NCI-H510A (cell line): Measurements from ENCODE around the gene KCNB1.

Experiments used
- DNase-seq: peaks from one replicate; lab custom pipeline; 2025; lab: John Stamatoyannopoulos, UW

The KCNB1 gene

DNA sequence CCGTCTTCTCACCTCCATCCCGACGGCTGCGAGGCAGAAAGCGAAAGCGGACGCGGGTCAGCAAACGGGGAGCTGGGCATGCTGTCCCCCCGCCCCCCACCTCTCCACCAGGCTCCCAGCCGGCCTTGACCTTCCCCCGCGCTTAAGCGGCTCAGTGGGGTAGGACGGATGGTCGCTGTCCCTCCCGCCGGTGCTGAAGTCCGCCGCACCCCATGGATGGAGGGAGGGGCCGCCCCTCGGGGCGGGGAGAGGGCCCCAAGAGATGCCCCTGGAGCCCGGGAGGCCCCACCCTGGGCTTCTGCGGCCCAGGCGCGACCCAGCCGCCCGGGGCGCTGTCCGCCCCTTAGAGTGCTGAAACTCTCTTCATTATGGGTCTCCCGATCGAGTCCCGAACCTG lies at the start of gene KCNB1:
Gene KCNB1 (minus strand): TSS at position 48 of the 397 bp plus-strand sequence. CDS start 188 bp downstream, outside the sequence.
- no peak for DNase-seq

DNA sequence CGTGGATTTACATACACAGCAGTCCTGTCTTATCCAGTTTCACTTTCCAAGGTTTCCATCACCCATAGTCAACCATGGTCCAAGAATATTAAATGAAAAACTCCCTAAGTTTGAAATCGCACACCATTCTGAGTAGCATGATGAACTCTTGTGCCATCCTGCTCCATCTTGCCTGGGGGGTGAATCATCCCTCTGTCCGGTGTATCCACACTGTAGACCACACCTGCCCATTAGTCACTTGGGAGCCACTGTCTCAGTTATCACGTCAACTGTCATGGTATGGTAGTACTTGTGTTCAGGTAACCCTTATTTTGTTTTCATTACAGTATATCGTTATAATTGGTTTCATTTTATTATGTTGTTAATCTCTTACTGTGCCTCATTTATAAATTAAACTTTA lies 47.0 kb upstream of the KCNB1 start:
- no peak for DNase-seq

DNA sequence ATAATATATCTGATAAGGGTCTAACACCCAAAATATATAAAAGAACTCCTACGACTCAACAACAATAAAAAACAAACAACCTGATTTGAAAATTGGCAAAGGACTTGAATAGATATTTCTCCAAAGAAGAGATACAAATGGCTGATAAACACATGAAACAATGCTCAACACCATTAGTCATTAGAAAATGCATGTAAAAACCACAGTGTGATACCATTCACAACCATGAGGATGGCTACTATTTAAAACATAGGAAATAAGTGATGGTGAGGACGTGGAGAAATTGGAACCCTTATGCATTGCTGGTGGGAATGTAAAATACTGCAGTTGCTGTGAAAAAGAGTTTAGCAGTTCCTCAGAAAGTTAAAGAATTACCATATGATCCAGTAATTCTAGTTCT lies 44.1 kb upstream of the KCNB1 start:
- no peak for DNase-seq

DNA sequence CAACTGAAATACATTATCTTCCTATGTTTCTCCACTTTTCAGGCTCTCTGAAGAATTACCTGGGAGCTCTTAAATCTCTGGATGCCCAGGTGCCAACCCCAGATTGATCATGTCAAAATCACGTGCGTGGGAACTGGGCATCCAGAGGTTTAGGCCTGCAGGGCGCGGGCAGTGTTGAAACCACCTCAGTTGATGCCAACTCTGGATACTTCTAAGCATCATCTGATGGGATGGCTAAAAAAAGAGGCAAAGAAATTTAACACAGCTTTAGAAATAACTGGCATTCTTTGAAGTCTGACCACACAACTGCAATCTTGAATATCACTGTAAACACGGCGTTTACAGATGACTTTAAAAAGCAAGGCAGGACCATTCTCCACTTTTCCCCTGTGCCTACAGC lies 43.6 kb upstream of the KCNB1 start:
- no peak for DNase-seq

DNA sequence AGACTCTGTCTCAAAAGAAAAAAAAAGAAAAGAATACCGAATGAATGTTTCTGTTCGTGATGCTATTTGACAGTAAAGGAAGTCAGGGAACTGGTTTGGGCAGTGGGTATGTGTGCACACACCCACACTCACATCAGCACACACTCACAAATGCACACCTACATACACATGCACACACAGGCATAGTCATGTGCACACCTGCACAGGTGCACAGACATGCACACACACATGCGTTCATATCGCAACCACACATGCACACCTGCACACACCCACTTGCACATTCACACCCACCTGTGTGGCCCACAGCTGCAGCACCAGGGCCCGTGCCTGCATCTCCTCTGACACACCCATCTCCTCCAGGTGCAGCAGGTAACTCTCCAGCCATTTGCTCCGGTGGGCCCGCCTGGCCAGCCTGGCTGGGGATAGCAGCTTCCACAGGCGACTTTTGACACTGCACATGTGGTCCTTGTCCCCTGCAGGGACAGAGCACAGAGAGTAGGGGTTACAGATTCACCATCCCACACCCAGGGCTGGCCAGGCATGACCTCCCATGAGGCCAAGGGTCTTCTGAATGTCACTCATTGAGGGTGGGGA lies 41.4 kb upstream of the KCNB1 start:
- no peak for DNase-seq

DNA sequence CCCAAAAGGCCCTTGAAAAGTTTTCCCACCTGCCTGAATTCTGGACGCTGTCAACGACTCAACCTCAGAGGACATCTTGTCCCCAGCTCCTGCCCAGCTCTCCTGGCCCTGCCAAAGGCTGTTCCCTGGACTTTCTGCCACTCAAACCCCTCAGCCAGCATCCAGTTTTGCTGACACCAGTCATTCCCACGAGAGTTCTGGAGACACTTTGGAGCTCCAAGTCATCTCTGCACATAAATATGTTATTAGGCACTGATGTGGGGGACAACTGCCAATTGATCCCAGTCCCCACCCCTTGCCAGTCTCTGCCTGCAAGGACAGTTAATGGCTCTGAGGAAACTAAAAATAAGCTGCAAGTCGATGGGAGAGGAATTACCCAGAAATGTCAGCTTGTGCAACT lies 38.9 kb upstream of the KCNB1 start:
- no peak for DNase-seq

DNA sequence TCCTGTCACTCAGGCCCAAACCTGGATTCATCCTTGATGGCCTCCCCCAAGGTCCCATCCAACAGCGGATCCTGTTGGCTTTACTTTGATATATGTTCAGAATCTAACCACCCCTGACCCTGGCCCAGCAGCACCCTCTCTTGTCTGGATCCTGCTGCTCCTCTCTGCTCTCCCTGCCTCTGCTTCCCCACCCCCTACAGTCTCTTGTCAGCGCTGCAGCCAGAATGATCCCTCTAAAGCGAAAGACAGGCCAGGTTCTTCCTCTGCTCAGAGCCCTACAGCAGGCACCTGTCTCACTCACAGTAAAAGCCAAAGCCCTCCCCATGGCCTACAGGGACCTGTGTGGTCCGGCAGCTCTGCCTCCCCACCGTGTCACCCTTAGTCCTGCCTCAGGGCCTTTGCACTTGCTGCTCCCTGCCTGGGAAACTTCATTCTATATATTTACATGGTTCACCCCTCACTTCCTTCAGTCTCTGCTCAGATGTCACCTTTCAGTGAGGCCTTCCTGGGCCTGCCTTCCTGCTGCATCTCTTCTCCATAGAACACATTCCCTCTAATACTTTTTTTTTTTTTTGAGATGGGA lies 37.4 kb upstream of the KCNB1 start:
- no peak for DNase-seq

DNA sequence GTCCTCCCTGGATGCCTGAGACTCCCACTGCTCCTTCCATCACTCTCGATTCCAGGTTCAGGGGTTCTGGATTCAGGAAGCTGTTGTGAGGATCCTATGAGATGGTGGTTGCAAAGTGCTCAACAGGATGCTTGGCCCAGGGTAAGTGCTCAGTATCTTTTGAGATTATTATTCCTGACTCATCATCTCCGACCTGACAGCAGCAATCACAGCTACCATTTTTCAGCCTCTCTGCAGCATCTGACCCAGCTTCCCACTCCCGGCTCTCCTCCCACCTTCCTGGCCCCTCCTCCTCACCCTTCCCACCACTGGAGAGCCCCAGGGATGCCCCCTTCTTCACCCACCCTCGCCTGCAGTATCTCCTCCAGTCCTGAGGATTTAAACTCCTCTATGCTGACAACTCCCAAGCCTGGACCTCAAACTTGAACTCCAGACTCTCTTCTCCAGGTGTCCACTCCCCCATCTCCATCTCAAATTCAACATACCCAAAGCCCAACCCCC lies 36.8 kb upstream of the KCNB1 start:
- DNase-seq: no peak

DNA sequence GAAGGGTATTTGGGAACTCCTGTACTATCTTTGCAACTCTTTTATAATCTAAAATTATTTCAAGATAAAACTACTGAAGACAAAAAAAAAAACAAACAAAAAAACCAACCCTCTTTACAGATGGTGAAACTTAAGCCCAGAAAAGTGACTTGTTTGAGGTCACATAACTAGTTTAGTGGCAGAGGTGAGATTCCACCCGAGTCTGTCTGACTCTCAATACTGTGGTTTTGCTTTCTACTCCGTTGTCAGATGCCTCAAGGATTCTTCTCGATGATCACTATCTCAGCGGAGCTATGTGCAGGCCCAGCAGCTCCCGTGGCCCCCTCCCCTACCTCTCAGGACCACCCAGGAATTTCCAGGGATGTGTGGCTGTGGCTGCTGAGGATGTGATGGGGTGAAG lies 36.1 kb upstream of the KCNB1 start:
- DNase-seq: no peak

DNA sequence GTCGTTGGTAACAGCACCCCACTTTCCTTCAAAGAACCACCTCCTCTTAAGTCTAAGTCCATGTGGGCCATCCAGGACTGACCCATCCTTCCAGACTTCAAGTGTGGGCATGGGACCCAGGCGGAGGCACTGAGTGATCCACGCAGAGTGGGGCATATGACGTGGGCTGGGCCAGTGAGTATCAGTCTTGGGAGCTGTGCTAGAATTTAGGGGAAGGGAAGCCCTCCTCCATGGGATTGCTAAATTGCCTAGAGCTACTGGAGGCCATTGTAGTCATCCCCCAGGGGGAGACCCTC lies 35.3 kb upstream of the KCNB1 start:
- no peak for DNase-seq

DNA sequence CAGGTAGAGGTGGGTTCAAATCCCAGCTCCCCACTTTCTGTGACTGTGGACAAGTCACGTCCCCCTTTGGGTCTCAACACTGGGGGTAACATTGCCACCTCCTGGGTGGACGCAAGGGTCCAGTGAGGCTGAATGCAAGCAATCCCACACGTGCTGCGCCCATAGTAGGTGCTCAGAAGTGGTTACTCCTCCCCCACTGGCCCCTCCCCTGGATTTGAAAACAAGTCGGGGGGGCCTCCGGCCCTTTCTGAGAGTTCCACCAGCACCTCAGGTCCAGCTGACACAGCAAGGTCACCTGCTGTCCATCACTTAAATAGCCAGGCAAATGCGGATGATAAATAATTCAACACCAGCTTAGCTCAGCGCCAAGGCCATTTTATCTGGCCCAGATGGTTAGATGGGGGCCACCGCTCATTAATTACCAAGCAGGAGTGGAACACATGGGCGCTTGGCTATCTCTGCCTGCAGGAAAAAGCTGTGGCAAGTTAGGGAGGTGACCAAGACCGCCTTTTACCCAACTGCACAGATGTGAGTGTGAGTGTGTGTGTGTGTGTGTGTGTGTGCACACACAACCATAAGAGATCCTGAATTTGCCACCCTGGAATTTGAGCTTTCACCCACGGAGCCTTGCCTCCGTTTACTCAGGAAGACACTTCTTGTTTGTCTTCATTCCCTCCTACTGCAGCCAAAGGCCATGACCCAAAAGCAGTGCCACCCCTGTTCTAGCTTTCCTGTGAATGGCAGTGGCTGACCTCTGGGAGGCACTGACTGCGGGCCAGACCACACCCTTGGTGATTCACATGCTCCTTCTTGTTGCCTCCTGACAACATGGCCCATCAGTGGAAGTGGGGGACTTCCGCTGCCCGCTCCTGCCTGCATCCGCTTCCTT lies 34.7 kb upstream of the KCNB1 start:
- no peak for DNase-seq

DNA sequence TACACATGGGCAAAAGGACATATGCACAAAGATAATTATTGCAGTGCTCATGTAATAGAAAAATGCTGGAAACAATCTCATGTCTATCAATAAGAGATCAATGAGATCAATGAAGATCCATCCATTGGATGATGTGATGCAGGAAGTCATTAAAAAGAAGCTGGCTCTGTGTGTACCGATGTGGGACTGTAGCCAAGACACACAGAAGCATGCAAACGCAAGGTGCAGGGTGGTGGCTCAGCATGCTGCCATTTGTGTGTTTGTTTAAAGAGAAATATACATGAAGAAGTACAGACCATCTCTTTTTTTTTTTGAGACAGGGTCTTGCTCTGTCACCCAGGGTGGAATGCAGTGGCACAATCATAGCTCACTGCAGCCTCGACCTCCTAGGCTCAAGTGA lies 33.1 kb upstream of the KCNB1 start:
- no peak for DNase-seq

DNA sequence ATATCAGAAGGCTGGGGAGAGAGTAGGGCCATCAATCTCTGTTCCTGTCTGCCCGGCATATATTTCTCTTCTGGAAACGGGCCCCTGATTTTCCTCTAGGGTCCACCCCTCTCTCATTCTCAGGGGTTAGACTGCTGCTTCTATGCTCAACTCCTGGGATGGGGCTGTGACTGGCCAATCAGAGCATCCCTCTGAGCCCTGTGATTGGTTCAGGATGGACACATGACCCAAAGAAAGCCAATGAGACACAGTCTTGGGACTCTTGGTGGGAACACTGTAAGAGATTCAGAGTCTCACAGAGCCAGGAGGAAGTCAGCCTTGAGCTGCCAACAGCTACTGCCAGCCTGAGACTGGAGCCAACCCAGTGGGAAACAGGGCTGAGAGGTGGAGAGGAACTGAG lies 31.0 kb upstream of the KCNB1 start:
- no peak for DNase-seq

DNA sequence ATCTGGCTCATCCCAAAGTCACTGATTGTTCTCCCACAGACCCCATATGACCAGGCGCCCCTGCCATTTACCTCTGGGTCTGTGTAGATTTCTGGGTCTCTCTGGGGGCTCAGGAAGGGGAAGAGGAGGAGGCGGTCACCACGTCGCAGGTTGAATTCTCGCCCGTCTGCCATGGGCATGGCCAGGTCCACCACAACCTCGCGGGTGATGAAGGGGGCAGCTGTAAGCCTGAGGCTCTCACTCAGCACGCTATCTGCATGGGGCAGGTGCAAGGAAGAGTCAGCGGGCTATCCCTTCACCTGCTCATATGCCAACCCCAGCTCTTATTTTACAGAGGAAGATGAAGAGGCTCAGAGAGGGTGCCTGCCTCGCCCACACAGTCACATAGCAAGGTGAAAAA lies 30.5 kb upstream of the KCNB1 start:
- no peak for DNase-seq

DNA sequence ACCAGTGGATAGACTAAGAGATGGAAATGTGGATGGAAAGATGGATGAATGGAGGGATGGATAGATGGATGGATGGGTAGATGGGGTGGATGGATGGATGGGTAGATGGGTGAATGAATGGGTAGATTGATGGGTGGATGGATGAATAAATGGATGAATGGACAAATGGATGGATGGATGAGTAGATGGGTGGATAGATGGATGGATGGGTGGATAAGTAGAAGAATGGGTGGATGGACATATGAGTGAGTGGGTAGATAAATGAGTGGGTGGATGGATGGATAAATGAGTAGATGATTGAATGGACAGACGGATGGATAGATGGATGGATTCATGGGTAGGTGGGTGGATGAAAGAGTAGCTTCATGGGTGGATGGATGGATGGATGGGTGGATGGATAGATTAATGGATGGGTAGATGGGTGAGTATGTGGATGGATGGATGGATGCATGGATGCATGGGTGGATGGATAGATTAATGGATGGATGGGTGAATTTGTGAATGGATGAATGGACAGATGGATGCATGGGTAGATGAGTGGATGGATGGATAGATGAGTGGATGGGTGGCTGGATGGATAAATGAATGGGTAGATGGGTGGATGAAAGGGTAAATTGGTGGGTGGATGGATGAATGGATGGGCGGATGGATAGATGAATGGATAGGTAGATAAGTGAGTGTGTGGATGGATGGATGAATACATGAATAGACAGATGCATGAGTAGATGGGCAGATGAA lies 29.5 kb upstream of the KCNB1 start:
- no peak for DNase-seq

DNA sequence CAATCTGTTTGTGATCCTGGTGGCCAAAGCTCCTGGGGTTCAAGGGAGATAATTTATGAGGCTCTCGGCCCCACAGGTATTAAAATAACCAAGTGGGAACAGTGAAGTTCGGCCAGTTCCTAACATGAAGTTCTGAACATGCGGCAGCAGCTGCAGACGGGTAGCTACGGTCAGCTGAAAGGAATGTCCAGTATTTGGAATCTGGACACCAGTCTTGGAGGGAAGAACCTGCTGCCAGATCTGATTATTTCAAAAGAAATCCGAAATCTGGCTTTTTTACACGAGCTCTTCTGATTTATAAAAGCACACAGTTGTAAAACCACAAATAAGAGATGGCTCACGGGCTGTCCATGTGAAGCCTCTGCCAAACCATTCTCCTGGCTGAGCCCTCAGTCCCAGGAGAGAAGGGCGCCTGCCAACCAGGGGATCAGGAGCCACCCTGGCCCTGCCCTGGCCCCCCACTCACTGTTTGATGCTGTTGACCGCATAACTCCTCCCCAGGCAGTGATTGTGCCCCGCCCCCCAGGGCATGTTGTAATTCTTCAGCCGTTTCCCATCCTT lies 28.2 kb upstream of the KCNB1 start:
- no peak for DNase-seq

DNA sequence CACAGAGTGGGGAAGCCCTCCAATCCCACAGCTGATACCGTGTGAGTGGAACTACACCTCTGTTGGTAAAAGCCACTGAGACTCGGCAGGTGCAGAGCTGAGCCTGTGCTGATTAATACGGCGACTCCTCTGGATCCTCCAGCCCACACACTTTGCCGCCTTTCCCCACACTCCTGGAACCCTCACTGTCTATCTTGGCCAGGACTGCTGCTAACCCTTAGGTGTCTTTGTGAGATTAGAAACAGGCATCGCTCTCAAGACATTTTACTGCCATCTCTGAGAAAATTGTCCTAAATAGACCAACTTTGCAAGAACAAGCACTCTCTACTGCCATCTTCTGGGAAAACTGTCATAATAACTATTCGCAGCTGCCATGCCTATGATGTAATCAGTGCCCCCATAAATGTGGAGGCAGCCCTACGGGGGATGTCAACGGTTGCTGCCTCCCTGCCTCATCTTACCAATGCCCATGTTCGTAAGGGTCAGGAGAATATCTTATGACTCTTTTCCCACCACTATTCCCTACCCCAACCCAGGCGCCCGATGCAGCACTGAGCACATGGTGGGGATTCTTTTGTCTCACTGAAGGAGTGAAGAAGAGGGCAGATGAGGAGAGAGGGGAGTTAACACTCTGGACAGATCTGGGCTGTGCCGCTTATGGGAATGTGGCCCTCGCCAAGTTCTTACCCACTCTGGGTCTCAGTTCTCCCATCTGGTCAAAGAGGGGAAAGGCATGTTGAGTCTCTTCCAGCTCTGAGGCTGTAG lies 26.1 kb upstream of the KCNB1 start:
- no peak for DNase-seq

DNA sequence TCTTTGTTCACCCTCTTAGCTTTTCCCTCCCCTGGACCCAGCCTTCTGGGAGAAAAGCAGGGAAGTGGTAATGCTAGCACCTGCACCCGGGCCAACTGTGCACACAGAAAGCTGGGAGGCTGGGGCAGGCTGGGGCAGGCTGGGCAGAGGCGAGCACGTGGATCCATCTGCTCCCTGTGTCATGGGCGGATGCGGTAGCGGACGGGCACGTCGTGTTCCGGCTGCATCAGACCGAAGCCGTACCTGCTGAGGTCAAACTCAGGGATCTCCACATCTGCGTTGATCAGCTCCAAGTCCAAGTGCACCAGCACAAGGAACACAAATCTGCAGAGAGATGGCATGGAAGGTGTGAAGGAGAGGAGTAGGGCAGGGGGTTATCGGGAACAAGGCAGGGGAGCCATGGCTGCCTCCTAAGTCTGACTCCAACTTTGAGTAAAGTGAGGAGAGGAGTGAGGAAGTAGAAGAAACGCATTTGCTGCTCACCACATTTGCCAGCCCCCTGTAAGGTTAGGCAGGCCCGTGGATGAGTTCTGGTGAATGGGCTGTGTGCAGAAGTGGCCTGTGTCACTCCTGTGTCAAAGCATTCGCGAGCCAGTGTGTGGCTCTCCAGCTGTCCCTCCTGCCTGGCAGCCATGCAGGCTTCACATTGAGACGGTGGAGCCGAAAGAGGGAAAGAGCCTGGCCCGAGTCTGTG lies 25.4 kb upstream of the KCNB1 start:
- no peak for DNase-seq

DNA sequence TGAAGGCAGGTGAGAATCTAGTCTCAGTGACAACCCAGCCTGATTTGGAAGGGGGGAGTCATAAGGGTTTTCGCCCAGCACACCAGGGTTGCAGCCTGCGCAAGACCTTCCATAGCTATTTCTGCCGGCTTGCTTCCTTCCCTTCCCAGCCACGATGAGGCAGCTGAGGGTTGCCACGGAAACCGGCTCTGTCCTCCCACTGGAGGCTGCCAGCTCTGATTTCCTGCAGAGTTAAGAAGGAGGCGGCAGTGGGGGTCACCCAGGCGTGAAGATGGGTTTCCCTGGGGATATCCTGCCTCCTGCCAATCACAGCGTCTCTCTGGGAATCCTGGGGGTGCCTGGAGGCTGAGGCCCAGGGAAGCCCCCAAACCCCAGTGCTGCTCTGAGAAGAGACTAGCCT lies 23.1 kb upstream of the KCNB1 start:
- no peak for DNase-seq

DNA sequence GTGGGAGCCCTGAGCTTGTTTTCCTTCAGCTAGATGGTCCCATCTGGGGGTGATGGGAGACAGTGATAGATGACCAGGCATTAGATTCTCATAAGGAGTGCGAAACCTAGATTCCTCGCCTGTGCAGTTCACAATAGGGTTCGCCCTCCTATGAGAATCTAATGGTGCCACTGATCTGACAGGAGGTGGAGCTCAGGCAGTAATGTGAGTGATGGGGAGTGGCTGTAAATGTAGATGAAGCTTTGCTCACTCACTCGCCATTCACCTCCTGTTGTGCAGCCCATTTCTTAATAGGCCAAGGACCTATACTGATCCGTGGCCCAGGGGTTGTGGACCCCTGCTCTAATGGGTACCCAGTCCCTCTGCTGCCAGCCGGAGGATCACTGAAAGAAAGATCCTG lies 20.7 kb upstream of the KCNB1 start:
- DNase-seq: no peak

DNA sequence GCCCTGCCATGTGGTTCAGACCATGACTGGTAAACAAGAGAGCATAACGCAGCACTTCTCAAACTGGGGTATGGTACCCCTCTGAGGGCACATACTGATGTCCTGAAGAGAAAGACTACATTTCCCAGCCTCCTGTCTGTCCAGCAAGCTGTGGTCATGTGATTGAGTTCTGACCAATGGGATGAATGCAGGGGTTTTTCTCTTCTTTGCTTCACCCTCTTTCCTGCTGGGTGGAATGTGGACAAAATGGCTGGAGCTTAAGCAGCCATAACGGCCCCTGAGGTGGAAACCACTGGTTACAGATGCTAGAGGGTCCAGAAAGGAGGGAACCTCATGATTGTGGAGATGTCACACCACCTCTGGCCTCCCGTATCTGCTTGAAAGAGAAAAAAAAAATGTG lies 19.4 kb upstream of the KCNB1 start:
- DNase-seq: no peak
